Measurements from ENCODE around the gene TMC6.
"Not testable (repeated sequence)": the region's sequence is repeated elsewhere in the genome, so short reads cannot be mapped to it uniquely, and the experiment has no call there.

The TMC6 gene

DNA sequence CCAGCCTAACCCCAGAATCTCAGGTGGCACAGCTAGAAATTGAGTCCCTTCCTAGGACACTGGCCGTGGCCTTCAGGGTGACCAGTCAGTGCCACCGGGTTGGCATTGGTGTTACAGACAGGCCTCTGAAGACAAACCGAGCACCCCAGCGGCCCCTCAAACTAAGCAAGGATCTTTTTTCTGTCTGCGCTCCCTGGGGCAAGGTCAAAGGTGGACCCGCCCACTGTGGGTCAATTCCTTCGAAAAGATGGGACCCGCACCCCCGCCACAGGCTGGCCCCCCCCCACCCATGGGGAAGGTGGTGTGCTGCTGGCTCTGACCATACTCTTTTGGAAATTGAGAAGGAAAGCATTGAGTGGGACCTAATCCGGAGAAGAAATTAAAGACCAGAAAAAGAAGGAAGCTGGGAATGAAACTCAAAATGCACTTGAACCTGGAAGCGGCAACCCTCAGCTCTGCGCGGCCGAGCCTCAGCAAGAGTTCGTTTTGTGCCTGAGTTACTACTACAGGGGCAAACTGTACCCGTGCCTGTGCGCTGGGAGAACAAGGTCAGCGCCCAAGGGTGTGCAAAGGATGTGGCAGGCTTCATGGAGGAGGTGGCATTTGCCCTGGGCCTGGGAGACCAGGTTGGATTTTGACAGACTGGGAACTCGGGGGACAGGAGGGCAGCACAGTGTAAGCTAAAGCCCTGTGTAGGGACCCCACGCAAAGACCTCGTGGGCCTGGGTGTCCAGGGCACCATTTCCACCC, 20.4 kb downstream of the TMC6 start:
- DNase-seq: no peak

DNA sequence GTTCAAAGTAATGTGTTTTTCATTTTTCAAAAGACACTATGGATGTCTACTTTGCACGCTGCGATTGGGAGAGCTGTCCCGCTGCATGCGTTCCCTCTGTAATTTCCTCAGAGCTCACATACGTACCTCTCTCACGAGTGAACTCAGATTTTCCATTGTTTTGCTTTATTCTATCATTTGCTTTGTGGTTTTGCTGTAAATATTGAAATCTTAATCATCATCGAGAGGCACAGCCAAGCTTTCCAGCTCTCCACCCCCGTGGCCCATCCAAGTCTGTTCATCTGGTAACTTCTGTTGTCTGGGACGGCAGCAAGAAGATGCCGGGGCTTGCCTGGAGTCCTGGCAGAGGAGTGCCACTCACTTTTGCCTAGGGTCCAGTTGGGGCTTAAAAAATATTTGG, 21.1 kb downstream of the TMC6 start:
- no peak for DNase-seq

DNA sequence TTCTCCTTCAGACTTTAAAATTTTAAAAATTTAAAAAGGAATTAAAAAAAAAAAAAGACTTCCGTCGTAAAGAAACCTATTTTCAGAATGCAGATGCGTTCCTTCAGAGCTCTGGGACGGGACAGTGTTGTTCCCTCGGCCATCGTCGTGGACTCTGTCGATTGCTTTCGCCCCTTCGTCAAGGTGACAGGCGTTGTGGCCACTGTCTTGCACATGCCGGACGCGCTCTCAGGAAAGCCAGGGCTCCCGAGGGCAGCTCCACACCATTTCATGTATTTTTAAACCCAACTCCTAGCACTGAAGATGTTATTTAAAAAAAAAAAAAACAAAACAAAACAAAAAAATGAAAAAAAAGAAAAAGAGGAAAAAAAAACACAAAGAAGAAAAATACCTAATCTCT, 22.3 kb downstream of the TMC6 start:
- DNase-seq: no peak

DNA sequence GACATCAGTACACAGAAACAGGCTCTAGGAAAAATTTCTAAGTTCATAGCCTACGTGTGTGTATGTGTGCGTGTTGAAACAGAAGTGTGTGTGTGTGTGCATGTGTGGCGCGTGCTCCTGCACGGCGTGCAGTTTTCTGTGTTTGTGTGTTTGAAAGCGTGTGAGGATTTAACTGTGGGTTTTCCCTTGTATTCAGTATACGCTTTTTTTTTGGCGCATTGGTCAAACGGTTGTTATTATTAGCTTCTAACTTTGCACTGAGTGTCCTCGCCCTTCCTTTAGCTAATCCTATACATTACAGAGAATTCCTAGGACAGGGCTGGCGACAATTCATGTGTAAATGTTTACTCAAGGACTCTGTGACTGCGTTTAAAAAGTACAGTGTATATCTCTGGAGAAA, 23.0 kb downstream of the TMC6 start:
- DNase-seq: no peak

DNA sequence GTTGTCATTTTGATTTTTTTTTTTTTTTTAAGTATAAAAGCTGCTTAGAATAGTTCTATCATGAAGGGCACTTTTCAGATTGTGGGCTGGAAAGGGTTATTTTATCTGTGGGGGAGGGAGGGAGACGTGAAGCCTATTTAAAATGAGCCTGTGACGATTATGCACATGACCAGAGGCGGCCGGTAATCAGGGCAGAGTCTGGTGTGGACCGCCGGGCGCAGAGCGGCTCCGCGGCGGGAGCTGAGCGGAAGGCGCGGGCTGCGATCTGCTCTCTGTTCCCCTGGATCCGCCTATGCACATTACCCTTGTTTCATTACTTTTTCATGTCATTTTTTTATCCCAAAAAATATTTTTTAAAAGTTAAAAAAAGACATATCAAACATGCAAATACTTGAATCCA, 23.5 kb downstream of the TMC6 start:
- DNase-seq: no peak

DNA sequence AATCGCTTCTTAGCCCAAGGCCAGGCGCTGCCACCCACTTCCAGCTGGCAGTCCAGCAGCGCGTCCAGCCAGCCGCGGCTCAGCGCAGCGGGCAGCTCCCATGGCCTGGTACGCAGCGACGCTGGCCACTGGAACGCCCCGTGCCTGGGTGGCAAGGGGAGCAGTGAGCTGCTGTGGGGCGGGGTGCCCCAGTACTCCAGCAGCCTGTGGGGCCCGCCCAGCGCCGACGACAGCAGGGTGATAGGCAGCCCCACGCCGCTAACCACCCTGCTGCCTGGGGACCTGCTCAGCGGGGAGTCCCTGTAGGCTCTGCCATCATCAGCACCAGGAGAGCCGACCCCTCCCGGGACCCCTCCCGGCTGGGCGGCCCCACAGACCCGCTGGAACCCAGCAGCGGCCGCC, 24.0 kb downstream of the TMC6 start:
- DNase-seq: no peak

DNA sequence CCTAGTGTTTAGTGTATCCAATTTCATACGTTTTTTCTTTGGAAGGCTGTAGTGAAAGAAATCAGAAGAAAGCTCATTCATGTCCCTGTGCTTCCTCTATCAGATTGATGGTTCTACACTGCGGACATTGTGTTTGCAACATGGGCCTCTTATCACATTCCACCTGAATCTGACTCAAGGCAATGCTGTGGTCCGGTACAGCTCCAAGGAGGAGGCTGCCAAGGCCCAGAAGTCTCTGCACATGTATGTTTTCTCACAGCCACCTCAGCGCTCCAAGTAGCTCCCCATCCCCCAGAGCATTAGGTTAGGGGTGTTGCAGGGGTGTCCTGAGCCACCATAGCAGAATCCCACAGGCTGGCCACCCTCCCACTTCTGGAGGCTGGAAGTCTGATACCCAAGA, 25.2 kb downstream of the TMC6 start:
- DNase-seq: no peak

DNA sequence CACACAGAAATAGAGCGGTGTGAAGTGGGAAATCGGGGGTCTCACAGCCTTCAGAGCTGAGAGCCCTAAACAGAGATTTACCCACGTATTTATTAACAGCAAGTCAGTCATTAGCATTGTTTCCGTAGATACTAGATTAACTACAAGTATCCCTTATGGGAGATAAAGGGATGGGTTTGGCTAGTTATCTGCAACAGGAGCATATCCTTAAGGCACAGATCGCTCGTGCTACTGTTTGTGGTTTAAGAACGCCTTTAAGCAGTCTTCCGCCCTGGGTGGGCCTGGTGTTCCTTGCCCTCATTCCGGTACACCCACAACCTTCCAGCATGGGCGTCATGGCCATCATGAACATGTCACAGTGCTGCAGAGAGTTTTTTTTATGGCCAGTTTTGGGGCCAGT, 27.0 kb downstream of the TMC6 start:
- DNase-seq: no peak

DNA sequence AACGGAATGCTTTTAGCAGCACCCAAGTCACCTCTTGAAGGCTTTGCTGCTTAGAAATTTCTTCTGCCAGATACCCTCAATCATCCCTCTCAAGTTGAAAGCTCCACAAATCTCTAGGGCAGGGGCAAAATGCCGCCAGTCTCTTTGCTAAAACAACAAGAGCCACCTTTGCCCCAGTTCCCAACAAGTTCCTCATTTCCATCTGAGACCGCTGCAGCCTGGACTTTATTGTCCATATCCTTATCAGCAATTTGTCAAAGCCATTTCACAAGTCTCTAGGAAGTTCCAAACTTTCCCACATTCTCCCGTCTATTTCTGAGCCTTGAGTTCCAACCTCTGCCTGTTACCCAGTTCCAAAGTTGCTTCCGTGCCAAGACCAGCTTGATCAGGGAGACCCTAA, 27.4 kb downstream of the TMC6 start:
- no peak for DNase-seq

DNA sequence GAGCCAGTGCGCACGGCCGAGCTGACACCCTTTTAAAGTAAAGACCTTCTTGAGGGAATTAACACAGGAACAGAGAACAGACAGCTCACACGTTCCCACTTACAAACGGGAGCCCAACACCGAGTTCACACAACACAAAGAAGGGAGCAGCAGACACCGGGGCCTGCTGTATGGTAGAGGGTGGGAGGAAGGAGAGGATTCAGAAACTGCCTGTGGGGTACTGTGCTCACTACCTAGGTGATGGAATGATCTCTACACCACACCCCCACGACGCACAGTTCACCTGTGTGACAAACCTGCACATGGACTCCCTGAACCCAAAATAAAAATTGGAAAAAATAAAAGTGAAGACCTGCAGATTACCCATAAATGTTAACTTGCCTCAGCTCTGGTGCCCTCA, 32.5 kb downstream of the TMC6 start:
- DNase-seq: no peak

DNA sequence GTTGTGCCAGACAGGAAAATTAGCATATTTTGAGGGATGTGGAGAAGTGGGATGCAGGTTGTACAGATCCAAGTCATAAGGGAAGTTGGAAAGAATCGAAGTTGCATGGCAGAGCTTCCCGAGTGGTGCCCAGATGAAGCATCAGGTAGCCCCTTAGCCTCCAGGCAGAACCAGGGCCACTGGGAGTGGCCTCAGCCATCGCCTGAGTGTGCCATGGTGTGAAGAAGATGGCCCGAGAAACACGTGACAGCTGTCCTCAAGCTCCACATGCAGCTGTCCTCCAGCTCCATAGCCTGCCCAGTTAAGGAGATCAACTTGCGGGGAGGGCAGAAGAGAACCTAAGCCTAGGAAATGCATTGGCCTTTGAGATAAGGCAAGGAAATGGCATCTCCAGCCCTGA, 33.5 kb downstream of the TMC6 start:
- no peak for DNase-seq

DNA sequence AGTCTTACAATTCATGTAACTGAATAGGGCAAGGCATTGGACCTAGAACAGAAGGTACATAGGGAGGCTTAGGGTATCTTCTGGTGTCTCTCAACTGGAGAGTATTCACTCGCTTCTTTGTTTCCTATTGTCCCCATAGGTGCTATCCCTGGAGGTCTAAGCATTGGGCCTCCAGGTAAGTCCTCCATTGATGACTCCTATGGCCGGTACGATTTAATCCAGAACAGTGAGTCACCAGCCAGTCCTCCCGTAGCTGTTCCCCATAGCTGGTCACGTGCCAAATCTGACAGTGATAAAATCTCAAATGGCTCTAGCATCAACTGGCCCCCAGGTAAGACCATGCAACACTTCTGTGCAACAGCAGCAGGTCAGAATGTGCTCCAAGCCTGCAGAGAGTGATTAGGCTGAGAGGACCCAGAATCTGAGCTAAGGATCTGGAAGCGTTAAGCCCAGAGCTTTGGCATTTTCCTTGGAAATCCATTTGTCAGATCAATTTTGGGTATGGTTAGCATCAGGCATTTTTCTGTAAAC, 35.7 kb downstream of the TMC6 start:
- DNase-seq: no peak

DNA sequence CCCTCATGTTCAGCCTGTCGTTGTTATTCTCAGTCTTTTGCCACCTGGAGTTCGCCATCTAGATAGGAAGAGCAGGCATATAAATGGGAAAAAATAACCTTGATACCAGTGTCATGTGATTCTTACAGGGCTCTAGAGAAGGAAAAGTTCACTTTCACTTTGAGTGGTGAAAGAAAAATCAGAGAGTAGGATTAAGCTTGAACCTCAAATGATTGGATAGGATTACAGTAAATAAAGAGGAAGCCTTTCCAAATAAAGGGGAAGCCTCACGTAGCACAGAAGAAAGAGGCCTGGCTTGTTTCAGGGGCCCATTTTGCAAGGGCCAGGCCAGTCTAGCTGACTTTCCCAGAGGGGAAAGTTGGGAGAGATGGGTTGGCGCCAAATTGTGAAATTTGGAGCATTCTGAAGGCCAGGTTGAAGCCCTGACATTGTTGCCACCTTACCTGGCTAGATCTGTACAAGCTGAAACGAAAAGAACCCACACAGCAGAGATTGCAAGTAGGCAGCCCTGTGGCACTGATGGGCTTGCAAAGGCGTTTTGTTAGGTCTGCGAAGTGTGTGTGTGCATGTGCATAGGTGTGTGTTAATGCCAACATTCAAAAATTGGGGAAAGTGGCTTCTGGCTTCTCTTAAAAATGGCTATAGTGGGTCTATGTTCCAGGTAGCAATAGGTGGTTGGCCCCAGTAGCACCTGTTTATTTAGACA, 38.8 kb downstream of the TMC6 start:
- DNase-seq: no peak

DNA sequence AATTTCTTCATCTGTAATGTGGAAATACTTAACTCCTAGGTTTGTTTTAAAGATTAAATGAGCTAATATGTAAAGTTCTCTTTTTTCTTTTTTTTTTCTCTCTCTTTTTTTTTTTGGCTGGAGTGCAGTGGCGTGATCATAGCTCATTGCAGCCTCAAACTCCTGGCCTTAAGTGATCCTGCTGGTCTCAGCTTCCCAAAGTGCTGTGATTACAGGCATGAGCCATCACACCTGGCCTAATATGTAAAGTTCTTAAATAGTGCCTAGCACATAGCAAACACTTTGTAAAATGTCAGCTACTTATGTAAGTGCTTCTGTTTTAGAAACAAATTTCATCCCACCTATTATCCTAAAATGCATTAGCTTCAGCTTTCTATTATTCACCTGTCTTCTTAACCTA, 40.0 kb downstream of the TMC6 start:
- no peak for DNase-seq

DNA sequence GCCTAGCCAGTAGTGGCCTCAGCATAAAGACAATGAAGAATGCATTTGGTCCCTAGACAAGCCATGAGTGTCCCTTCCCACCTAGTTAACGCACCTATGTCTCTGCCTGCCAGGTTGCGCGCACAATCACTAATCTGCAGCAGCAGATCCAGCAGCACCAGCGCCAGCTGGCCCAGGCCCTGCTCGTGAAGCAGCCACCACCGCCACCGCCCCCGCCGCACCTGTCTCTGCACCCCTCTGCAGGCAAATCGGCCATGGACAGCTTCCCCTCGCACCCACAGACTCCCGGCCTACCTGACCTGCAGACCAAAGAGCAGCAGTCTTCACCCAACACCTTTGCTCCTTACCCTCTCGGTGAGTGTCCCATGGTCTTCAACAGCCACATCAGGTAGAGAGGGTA, 41.8 kb downstream of the TMC6 start:
- no peak for DNase-seq

DNA sequence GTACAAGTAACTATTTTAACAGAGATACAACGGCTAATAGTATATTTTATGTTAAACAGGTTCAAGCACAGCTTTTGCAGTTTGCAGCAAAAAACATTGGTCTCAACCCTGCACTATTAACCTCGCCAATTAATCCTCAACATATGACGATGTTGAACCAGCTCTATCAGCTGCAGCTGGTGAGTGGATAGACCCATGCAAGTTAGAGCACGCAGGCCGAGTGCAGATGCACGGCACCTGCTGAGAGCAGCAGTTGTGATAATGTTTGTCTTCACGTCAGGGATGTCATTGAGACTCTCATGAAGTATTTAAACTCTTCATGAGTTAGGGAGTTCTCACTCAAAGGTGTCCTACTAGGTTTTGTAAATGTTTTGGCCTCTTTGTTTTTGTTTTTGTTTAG, 45.6 kb downstream of the TMC6 start:
- no peak for DNase-seq

DNA sequence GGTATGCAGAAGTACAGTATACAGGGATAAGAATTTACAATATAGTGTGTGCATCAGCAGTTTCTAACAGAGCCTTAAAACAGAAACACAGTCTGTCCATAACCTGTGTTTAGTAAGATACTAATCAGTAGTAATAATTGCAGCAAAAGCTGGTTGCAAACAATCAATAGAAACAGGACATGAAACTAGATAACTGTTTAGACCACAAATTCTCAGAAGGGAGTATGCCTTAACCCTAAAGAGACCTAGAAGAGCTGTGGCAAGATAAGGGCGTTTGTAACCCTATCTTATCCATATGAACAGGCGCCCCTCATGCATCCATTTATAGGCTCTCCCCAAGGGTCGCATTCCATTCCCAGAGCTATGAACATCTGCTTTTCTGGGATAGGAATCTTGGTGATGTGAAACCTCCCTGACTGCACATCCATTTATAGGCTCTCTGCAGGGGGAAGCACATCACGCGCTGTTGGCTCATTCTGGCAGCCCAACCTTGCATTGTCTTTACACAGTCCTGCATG, 46.1 kb downstream of the TMC6 start:
- DNase-seq: not testable (repeated sequence)

DNA sequence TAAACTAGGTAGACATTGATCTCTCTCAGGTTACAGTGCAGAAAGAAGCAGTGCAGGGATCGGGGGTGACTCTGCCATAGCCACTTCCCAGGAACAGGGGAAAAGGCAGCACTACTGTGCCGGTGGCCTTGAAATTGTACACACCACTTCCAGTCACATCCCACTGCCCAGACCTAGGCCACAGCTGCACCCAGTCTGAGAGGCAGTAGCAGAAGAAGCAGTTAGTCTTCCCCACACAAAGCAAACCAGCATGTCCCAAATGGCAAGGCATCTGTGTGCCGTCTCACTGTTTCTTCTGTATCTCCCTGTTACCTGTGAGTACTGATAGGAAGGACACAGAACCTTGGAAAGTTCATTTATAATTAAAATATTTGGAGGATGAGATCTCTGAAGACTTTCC, 47.0 kb downstream of the TMC6 start:
- DNase-seq: no peak

DNA sequence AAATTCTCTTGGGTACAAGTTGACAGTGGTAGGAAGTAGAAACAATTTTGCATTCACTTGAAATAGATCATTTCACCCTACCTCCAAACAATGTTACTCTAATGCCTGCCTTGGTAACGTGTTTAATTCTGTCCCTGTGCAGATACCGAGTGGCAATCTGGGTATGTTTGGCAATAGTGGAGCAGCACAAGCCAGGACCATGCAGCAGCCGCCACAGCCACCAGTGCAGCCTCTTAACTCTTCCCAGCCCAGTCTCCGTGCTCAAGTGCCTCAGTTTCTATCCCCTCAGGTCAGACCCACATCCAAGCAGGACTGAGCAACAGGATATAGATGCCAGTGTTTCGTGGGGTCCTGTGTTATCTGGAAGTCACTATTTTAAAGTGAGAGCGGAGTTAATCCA, 49.3 kb downstream of the TMC6 start:
- no peak for DNase-seq

DNA sequence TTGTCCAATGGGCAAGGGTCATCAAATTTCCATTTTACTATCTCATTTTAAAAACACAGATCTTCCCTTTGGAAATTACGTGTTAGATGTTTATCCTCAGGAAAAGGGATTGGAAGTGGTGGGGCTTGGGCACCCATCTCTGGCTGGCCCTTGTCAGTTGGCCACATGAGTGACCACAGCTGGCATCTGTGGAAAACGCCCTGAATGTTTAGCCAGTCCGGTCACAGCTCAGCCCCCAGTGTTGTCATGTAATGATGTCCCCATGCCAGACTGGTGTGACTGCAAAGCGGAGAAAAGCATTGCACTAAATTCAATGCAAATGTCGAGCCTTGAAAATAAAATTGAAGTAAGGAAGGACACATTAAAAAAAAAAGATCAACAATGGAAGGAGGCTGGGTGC, 53.0 kb downstream of the TMC6 start:
- no peak for DNase-seq

DNA sequence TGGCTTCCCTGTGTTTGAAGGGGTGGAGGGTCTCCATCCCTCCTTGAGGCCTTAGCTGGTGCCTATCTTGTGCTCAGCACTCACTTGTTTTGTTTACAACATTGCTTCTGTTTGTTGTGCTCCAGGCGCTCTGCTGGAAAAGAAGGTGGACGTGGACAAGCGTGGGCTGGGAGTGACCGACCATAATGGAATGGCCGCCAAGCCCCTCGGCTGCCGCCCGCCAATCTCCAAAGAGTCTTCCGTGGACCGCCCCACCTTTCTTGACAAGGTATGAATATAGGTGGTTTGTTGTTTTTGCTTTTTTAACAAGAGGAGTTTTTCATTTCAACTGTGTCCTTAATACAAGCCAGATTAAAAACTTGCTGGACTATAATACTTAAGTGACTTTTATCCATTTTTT, 53.5 kb downstream of the TMC6 start:
- no peak for DNase-seq

DNA sequence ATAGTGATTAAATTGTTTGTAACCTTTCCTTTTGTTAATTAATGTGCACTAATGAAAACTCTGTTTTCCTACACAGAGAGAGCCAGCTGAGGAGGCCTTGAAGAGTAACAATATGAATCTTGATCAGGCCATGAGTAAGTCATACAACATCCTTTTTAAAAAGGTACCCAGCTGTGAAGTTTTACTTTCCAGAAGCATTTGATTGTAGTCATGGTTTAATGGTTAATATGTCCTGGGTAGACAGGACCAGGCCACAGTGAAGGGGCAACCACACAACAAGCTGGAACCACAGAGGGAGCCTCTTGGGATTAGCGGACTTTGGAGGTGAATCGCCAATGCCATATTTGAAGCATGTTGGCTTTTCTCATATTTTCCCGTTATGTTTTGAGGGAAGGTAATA, 55.6 kb downstream of the TMC6 start:
- DNase-seq: no peak

DNA sequence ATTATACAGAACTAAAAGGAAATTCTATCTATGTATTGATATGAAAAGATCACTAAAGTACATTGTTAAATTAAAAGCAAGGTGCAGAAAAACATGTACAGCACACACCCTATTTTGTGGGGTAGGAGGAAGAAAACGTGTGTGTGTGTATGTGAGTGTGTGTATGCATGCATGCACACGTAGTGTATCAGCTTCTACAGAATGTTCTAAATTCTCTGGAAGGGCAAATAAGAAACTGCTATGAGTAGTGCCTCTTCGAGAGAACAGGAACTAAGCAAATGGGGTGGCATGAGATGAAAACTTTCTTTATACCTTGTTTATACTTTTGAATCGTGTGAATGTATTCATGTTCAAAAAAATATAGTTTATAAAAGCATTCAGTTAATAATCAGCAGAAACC, 58.9 kb downstream of the TMC6 start:
- DNase-seq: no peak

DNA sequence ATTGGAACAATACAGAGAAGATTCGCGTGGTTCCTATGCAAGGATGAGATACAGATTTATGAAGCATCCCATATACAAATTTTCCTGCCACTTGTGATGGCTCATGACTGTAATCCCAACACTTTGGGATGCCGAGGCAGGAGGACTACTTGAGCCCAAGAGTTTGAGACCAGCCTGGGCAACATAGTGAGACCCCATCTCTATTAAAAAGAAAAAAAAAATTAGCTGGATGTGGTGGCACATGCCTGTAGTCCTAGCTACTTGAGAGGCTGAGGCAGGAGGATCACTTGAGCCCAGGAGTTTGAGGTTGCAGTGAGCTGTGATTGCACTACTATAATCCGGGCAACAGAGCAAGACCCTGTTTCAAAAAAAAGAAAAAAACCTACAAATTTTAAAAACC, 61.6 kb downstream of the TMC6 start:
- DNase-seq: not testable (repeated sequence)

DNA sequence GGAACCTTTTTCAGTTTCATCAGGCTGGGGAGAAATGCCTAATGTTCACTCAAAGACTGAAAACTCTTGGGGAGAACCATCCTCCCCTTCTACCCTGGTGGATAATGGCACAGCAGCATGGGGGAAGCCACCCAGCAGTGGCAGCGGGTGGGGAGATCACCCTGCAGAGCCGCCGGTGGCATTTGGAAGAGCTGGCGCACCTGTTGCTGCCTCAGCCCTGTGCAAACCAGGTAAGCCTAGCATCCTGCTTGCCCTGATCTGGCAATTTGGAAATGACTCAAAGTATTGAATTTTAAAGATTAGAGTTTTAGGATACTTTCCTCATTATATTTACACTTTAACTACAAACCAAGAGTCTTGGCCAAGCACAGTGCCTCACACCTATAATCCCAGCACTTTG, 63.8 kb downstream of the TMC6 start:
- no peak for DNase-seq

All from activated CD4-positive, alpha-beta T cell treated with anti-CD3 and anti-CD28 coated beads, Interleukin-2, Interleukin-6, amounts not matched to agents 100 ng/mL and 50 ng/mL, durations not matched to agents 16 hours and 8 hours (primary cell).